ENCODE measurements around the gene RTN4. TPM values are rescaled to one million over a fixed set of nuclear protein-coding genes. Genes with fewer than 3 reads are reported as not detected.

Gene RTN4
- total RNA-seq, 1 experiment from 2014 or later, result 200 TPM

DNA sequence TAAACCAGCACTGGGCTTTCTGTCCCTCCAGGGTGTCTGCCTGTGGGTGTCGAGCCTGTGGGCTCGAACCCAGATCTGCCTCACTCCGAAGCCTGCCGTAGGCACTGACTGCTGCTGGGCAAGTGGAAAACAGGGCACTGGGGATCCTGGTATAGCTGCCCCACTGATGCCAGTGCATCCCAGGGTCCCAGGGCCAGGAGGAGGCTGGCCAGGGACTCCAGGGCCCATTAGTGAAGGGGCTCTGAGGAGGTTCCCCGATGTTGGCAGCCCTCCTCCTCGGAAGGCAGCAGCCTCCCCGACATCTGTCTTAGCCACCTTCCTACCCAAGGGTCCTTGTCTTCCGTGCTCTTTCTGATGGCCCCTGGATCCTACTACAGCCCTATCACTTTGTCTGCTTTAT is 96.1 kb downstream of the RTN4 start:
- TF ChIP-seq, protein P1, sequence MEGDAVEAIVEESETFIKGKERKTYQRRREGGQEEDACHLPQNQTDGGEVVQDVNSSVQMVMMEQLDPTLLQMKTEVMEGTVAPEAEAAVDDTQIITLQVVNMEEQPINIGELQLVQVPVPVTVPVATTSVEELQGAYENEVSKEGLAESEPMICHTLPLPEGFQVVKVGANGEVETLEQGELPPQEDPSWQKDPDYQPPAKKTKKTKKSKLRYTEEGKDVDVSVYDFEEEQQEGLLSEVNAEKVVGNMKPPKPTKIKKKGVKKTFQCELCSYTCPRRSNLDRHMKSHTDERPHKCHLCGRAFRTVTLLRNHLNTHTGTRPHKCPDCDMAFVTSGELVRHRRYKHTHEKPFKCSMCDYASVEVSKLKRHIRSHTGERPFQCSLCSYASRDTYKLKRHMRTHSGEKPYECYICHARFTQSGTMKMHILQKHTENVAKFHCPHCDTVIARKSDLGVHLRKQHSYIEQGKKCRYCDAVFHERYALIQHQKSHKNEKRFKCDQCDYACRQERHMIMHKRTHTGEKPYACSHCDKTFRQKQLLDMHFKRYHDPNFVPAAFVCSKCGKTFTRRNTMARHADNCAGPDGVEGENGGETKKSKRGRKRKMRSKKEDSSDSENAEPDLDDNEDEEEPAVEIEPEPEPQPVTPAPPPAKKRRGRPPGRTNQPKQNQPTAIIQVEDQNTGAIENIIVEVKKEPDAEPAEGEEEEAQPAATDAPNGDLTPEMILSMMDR (conservative IDR thresholded peaks at IDR 0.05), result no peak
- Histone ChIP-seq H3K14ac (ENCODE audit: insufficient read depth, low read length) (no peak overlapping the region), H3K9ac (ENCODE audit: extremely low read depth, insufficient read length, low read length) (no peak overlapping the region), H2BK15ac (ENCODE audit: low read depth, low read length) (no peak overlapping the region), H4K20me1 (ENCODE audit: control insufficient read depth, insufficient read depth, insufficient read length) (no peaks in the 10 kb centered on the region), H2BK20ac (ENCODE audit: low read depth, low read length, poor library complexity, severe bottlenecking) (no peak overlapping the region), H3K4me2 (ENCODE audit: insufficient read depth, insufficient read length, low read length) (no peak overlapping the region), H3K23ac (ENCODE audit: insufficient read length, low read depth, low read length) (no peak overlapping the region), H4K5ac (ENCODE audit: insufficient read length, low read depth, low read length) (no peak overlapping the region), H3K4me1 (ENCODE audit: insufficient read depth, low read length) (no peaks in the 10 kb centered on the region), H3K79me2 (ENCODE audit: insufficient read depth, low read length) (no peaks in the 10 kb centered on the region), H3K23me2 (ENCODE audit: insufficient read length, low read depth, low read length, poor library complexity, severe bottlenecking) (no peaks in the 10 kb centered on the region), H3K79me1 (ENCODE audit: insufficient read depth, low read depth, low read length, poor library complexity, severe bottlenecking) (no peaks in the 10 kb centered on the region), H2BK5ac (ENCODE audit: insufficient read length, low read length) (no peak overlapping the region), H3K9me3 (ENCODE audit: control insufficient read depth, low read depth, low read length) (no peaks in the 10 kb centered on the region), H2BK12ac (ENCODE audit: insufficient read length, low read depth, low read length) (no peak overlapping the region), H4K8ac (replicated peaks; ENCODE audit: insufficient read length, low read depth, low read length) (no peak overlapping the region), H3K56ac (ENCODE audit: insufficient read length, low read depth, low read length) (no peak overlapping the region), H3K18ac (ENCODE audit: insufficient read length, low read depth, low read length) (no peak overlapping the region), H3K4ac (ENCODE audit: low read depth, low read length) (no peak overlapping the region), H2BK120ac (ENCODE audit: low read depth, low read length, poor library complexity, severe bottlenecking) (no peak overlapping the region), H3K27ac (ENCODE audit: insufficient read length, low read depth, low read length) (no peak overlapping the region), H3T11ph (ENCODE audit: low read length) (no peak overlapping the region), H2AFZ (ENCODE audit: low read length) (no peak overlapping the region), H4K91ac (ENCODE audit: insufficient read length, low read depth, low read length) (no peak overlapping the region), H3K27me3 (ENCODE audit: insufficient read depth, low read length) (no peaks in the 10 kb centered on the region; the same call in 1 of the 2 replicates), H2AK5ac (ENCODE audit: insufficient read length, low read length) (no peak overlapping the region)
- Mint-ChIP-seq H3K36me3 (ENCODE audit: insufficient read depth in 1 of 3, low read depth in 3 of 3) (no peaks in the 10 kb centered on the region), H3K27me3 (ENCODE audit: low read depth) (no peaks in the 10 kb centered on the region; the same call in 1 of the 2 replicates), H3K9me3 (no peaks in the 10 kb centered on the region), H3K4me3 (no peak overlapping the region), H3K27ac (no peak overlapping the region), H3K4me1 (peaks cover 10 to 19% of the 10 kb centered on the region in 2 experiments)
- no CpG with 5 or more reads among the region's 8 CpGs for WGBS (ENCODE audit: extremely low coverage, insufficient read length, low lambda C conversion rate)
- no peak for DNase-seq

Data from H9 (cell line).